ENCODE results near the gene PKHD1.

Gene PKHD1

DNA sequence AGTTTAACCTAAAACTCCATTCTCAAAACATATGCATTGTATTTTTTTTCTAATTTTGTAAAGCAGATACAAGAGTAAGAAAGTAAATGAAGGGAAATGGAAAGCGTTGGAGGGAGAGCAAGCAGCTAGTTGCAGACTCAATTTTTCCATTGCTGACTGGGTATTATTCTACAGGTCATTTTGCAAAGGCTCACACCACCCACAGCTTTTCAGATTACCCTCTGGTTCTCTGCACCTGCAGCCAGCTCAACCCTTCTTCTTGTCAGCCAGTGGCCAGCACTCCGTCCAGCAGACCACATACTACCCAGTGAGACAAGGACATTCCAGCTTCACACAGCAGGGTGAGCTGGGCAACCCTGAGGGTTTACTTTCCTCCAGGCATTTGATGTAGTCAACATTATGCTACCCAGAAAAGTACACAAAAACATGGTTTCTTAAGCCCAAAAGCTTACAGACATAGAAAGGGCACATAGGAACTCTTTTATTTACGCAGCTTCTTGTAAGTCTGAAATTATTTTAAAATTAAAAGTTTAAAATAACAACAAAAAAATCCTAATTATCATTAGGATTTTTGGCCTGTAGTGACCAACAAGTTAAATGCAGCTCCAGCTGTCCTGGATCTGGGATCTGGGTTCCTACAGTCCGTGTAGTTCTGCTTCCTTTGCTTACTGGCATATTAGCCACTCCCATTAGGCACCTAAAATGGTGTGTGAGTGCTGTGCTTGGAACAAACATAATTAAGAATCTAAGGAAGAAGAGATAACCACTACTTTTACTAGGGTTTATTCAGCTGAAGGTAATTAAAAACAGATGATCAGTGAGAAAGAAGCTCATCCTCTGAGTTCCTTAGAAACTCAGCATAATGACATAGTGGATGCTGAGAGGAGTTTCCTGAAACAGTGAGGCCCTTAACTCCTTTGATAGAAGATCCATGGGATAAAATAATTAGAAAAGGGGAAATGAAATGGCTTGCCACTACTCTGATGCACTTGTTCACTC is 185.3 kb downstream of the PKHD1 start:
- TF ChIP-seq, protein P1, sequence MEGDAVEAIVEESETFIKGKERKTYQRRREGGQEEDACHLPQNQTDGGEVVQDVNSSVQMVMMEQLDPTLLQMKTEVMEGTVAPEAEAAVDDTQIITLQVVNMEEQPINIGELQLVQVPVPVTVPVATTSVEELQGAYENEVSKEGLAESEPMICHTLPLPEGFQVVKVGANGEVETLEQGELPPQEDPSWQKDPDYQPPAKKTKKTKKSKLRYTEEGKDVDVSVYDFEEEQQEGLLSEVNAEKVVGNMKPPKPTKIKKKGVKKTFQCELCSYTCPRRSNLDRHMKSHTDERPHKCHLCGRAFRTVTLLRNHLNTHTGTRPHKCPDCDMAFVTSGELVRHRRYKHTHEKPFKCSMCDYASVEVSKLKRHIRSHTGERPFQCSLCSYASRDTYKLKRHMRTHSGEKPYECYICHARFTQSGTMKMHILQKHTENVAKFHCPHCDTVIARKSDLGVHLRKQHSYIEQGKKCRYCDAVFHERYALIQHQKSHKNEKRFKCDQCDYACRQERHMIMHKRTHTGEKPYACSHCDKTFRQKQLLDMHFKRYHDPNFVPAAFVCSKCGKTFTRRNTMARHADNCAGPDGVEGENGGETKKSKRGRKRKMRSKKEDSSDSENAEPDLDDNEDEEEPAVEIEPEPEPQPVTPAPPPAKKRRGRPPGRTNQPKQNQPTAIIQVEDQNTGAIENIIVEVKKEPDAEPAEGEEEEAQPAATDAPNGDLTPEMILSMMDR (IDR thresholded peaks at IDR 0.05; ENCODE audit: control insufficient read depth, insufficient read depth, low read depth, low read length, missing control alignments) = no peak
- no peak overlapping the region for H3K4me3 ChIP-seq (ENCODE audit: control insufficient read depth, low read depth, low read length)
- DNase-seq (ENCODE audit: low read depth) = no peak

DNA sequence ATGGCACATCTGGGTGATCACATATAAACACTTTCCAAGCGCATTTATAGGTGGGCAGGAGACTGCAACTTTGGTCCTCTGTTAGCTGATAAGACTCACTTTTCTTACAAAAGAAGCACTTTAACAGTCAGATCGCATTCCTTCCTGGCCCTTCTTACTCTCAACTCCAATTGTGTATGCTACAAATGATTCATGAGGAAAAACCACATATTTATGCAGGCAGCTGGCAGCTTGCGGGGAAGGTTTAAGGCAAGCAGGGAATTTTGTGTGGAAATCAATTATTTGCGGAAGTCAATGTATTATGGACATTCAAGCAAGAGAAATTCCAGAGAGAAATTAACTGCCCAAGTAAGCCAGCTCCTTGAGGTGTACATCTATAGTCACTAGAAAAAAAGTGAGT is 194.0 kb downstream of the PKHD1 start:
- no peak overlapping the region for H3K4me3 ChIP-seq (ENCODE audit: control insufficient read depth, low read depth, low read length)
- no peak for DNase-seq (ENCODE audit: low read depth)
- TF ChIP-seq, protein P1 (IDR thresholded peaks at IDR 0.05; ENCODE audit: control insufficient read depth, insufficient read depth, low read depth, low read length, missing control alignments) = no peak

DNA sequence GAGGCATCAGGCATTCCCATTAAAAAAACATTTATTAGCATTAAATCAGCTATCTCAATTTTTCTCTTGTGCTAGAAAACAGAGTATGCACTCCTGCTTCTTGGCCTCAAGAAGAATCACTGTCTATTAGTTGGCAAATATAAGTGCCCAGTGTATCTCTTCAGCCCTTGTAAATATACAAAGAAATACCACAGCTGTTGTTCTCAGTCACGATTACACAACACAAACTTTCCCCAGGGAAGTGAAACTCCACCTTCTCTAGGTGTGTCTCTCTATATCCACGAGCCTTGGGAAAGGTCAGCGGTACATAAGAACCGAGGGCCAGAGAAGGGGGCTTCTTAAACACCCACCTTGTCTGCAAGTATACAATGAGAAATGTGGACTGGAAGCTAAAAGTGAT is 194.7 kb downstream of the PKHD1 start:
- no peak overlapping the region for H3K4me3 ChIP-seq (ENCODE audit: control insufficient read depth, low read depth, low read length)
- no peak for DNase-seq (ENCODE audit: low read depth)
- TF ChIP-seq, protein P1 (IDR thresholded peaks at IDR 0.05; ENCODE audit: control insufficient read depth, insufficient read depth, low read depth, low read length, missing control alignments) = no peak

DNA sequence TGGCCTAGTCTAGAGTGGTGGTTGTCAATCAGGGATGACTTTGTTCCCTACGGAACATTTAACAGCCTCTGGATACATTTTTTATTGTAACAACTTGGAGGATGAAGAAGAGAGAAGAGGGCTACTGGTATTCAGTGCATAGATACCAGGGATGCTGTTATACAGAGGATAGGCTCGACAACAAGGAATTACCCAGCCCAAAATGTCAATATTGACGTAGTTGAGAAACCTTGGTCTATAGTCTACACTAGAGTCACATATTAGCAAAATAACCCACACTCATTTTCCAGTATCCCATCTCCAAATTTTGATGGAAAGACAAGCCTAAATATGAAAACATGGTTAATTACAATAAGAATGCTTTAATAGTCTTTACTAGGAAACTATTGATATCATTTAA is 195.1 kb downstream of the PKHD1 start:
- no peak overlapping the region for H3K4me3 ChIP-seq (ENCODE audit: control insufficient read depth, low read depth, low read length)
- no peak for DNase-seq (ENCODE audit: low read depth)
- TF ChIP-seq, protein P1 (IDR thresholded peaks at IDR 0.05; ENCODE audit: control insufficient read depth, insufficient read depth, low read depth, low read length, missing control alignments) = no peak

DNA sequence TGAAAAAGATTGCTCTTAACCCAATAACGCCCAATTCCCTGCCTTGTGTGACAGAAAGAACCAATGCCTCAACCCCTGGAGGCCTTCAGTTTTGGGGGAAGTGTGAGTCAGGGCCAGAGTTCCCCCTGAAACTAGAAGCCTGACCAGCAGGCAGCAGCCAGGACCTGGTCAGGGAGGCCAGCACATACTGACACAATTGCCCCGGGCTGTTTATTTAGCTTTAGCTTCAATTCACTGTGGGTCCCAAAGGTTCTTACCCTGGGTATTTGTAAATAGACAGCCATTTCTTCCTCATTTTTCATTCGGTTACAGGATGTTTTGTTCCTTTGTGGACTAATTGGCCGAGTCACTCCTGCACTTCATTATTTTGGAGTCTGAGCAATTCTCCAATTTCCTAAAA is 195.6 kb downstream of the PKHD1 start:
- no peak for DNase-seq (ENCODE audit: low read depth)
- TF ChIP-seq, protein P1 (IDR thresholded peaks at IDR 0.05; ENCODE audit: control insufficient read depth, insufficient read depth, low read depth, low read length, missing control alignments) = no peak
- no peak overlapping the region for H3K4me3 ChIP-seq (ENCODE audit: control insufficient read depth, low read depth, low read length)

DNA sequence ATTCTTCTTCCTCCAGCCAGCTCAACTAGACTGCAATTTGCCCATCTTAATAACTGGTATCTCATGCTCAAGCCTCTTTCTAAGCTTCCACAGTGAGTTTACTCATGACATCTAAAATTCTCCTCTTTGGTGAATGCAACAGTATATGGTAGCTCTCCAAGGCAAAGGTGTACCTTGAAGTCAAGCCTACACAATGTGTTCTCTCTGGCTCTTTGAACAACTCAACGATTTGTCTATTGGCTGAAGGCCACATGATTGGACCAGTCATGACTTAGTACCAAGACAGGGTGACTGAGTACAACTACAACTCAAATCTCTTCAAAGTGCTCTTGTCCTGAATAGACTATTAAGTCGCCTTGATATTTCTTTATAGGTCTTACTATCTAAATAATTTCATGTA is 199.6 kb downstream of the PKHD1 start:
- TF ChIP-seq, protein P1 (IDR thresholded peaks at IDR 0.05; ENCODE audit: control insufficient read depth, insufficient read depth, low read depth, low read length, missing control alignments) = no peak
- no peak for DNase-seq (ENCODE audit: low read depth)
- H3K4me3 ChIP-seq (ENCODE audit: control insufficient read depth, low read depth, low read length) = no peak overlapping the region
